CD4-positive, alpha-beta T cell (primary cell): ENCODE measurements around the gene TRAF6. TPM values are rescaled to one million over a fixed set of nuclear protein-coding genes. Genes with fewer than 3 reads are reported as not detected.

Source experiments
- ATAC-seq: fragments of 200-7000 bp; cut with Tn5 transposase; one replicate; pipeline ENCODE4 v1.10.0; 2022; ENCODE audit warnings: mild to moderate bottlenecking; ENCODE audit not compliant: poor library complexity
- CTCF ChIA-PET: fragments of 350-600 bp; sonication (Branson Sonifier 250); formaldehyde crosslinking; loops from one replicate; lab custom pipeline; 2021; ENCODE audit warnings: antibody characterized with exemption, inconsistent platforms; lab: Charles Lee
- POLR2A ChIA-PET: fragments of 350-600 bp; sonication (Branson Sonifier 250); formaldehyde crosslinking; loops from one replicate; lab custom pipeline; 2021; ENCODE audit warnings: antibody characterized with exemption, inconsistent platforms; lab: Charles Lee
- DNase-seq, 14 experiments: peaks; one replicate each; pipeline ENCODE4 v3.0.0-alpha.2; 2013 to 2020; ENCODE audit warnings: mixed read lengths in 2 of 14
- H3K27ac ChIP-seq, 2 donors: one replicate each; pipeline versions ENCODE4 v1.5.1 to v1.7.0; 2013; ENCODE audit warnings: low read length in 2 of 2, low read depth in 1 of 2, mild to moderate bottlenecking in 1 of 2
- H3K27me3 ChIP-seq, 2 experiments: 1 replicate in 1 of 2; 2 replicates in 1 of 2; pipeline versions ENCODE4 v1.6.1 to v1.7.0; 2013; ENCODE audit warnings: low read length in 2 of 2, control low read depth in 1 of 2, mild to moderate bottlenecking in 1 of 2, moderate library complexity in 1 of 2; ENCODE audit not compliant: insufficient read depth in 2 of 2, control insufficient read depth in 1 of 2
- H3K36me3 ChIP-seq: one replicate; pipeline ENCODE4 v1.6.1; 2013; ENCODE audit warnings: low read length, control low read depth; ENCODE audit not compliant: insufficient read depth
- H3K4me1 ChIP-seq: one replicate; pipeline ENCODE4 v1.6.1; 2013; ENCODE audit warnings: low read length, control low read depth; ENCODE audit not compliant: insufficient read depth
- H3K4me3 ChIP-seq: one replicate; pipeline ENCODE4 v1.5.1; 2013; ENCODE audit warnings: mild to moderate bottlenecking, low read length, moderate library complexity
- H3K9me3 ChIP-seq, 2 experiments: 1 replicate in 1 of 2; 2 replicates in 1 of 2; pipeline versions ENCODE4 v1.6.1 to v1.7.0; 2013; ENCODE audit warnings: low read length in 2 of 2, mild to moderate bottlenecking in 2 of 2, control low read depth in 1 of 2, moderate library complexity in 1 of 2; ENCODE audit not compliant: control insufficient read depth in 1 of 2, insufficient read depth in 1 of 2
- H3K27ac Mint-ChIP-seq: one replicate; pipeline ENCODE4 v1.8.0; 2020; ENCODE audit warnings: mixed read lengths
- H3K27me3 Mint-ChIP-seq: one replicate; pipeline ENCODE4 v1.8.0; 2021; ENCODE audit warnings: mixed read lengths
- H3K36me3 Mint-ChIP-seq: one replicate; pipeline ENCODE4 v1.8.0; 2021; ENCODE audit warnings: low read depth, mixed read lengths
- H3K4me1 Mint-ChIP-seq: one replicate; pipeline ENCODE4 v1.8.0; 2021; ENCODE audit warnings: low read depth, mixed read lengths
- H3K4me3 Mint-ChIP-seq: one replicate; pipeline ENCODE4 v1.8.0; 2020; ENCODE audit warnings: mild to moderate bottlenecking, mixed read lengths
- H3K9me3 Mint-ChIP-seq: one replicate; pipeline ENCODE4 v1.8.0; 2020; ENCODE audit warnings: mixed read lengths
- intact Hi-C, 2 experiments: fragments of 100-400 bp; cut with DNase I in 1 of 2; cut with micrococcal nuclease in 1 of 2; formaldehyde crosslinking; loops; one replicate each; pipeline versions ENCODE4 v1.15.1 to v1.9.0; 2023 to 2025; cut with DNase I, micrococcal nuclease
- total RNA-seq, 174 experiments: library from RNA in 2 of 174; stranded (reverse) in 2 of 174; gene quantifications; one replicate each; pipeline ENCODE4 v1.2.3 and lab custom pipeline; 2021 to 2026
- TF ChIP-seq, protein P1 (sequence below): fragments of 200-600 bp; IDR thresholded peaks from one replicate; pipeline ENCODE4 v1.8.0; 2022; ENCODE audit warnings: antibody characterized with exemption, mild to moderate bottlenecking

Gene TRAF6
- total RNA-seq, 2 experiments from 2014 or later: 27.9 to 29.0 TPM

GRCh38 chr11:36447514-36447913 lies 62.6 kb downstream of the TRAF6 start:
- TF ChIP-seq, protein P1, sequence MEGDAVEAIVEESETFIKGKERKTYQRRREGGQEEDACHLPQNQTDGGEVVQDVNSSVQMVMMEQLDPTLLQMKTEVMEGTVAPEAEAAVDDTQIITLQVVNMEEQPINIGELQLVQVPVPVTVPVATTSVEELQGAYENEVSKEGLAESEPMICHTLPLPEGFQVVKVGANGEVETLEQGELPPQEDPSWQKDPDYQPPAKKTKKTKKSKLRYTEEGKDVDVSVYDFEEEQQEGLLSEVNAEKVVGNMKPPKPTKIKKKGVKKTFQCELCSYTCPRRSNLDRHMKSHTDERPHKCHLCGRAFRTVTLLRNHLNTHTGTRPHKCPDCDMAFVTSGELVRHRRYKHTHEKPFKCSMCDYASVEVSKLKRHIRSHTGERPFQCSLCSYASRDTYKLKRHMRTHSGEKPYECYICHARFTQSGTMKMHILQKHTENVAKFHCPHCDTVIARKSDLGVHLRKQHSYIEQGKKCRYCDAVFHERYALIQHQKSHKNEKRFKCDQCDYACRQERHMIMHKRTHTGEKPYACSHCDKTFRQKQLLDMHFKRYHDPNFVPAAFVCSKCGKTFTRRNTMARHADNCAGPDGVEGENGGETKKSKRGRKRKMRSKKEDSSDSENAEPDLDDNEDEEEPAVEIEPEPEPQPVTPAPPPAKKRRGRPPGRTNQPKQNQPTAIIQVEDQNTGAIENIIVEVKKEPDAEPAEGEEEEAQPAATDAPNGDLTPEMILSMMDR: no peak

GRCh38 chr11:36446135-36446534 lies 63.9 kb downstream of the TRAF6 start:
- intact Hi-C loops: no loop called here
- Mint-ChIP-seq H3K27me3 (no peaks in the 10 kb centered on the region), H3K27ac (no peak overlapping the region), H3K36me3 (peaks cover 4% of the 10 kb centered on the region), H3K4me3 (no peak overlapping the region), H3K9me3 (no peaks in the 10 kb centered on the region), H3K4me1 (peaks cover 20% of the 10 kb centered on the region)
- no peak overlapping the region for H3K27ac ChIP-seq
- ChIA-PET CTCF (interaction anchor here (1.2 kb wide), 1 partner anchor 70 kb away, joined by 3 read pairs; no protein-coding TSS in a partner anchor), POLR2A (no interaction called here)
- TF ChIP-seq, protein P1: no peak
- ATAC-seq: no peak
- H3K4me1 ChIP-seq: peaks cover 19% of the 10 kb centered on the region
- no peak overlapping the region for H3K4me3 ChIP-seq
- H3K27me3 ChIP-seq: no peaks in the 10 kb centered on the region
- peaks cover 0 to 8% of the 10 kb centered on the region in 2 experiments for H3K9me3 ChIP-seq
- H3K36me3 ChIP-seq: peaks cover 18% of the 10 kb centered on the region
- DNase-seq: no peak

More at GRCh38 chr11:36447514-36447913, 62.6 kb downstream of the TRAF6 start:
- Mint-ChIP-seq H3K36me3 (peaks cover 4% of the 10 kb centered on the region), H3K4me1 (peaks cover 34% of the 10 kb centered on the region), H3K4me3 (no peak overlapping the region), H3K9me3 (no peaks in the 10 kb centered on the region), H3K27ac (no peak overlapping the region), H3K27me3 (no peaks in the 10 kb centered on the region)
- peaks cover 32% of the 10 kb centered on the region for H3K4me1 ChIP-seq
- ChIA-PET POLR2A (no interaction called here), CTCF (no interaction called here)
- DNase-seq: no peak
- no peak overlapping the region for H3K27ac ChIP-seq
- H3K36me3 ChIP-seq: peaks cover 18% of the 10 kb centered on the region
- no peak for ATAC-seq
- H3K4me3 ChIP-seq: no peak overlapping the region
- no peaks in the 10 kb centered on the region for H3K27me3 ChIP-seq
- intact Hi-C loops: no loop called here
- H3K9me3 ChIP-seq: no peaks in the 10 kb centered on the region

DNA sequence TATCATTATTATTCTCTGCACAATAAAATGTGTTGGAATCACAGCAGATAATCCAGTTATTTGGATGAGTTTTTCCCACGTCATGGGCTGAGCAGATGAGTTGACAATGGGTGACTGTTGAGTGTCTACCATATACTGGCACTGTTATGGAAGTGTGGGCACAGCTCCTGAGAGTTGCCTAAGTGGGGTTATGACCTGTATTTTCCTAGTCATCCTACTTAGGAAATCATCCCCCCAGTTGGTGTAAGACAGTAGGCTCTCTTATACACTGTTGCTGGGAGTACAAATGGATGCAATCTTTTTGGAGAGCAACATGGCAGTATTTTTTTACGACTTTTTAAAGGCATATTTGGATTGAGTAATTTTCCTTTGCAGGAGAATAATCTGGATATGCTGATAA lies 66.4 kb downstream of the TRAF6 start:
- Histone ChIP-seq H3K36me3 (peaks cover 21% of the 10 kb centered on the region), H3K9me3 (peaks cover 0 to 8% of the 10 kb centered on the region in 2 experiments), H3K27ac (no peak overlapping the region), H3K27me3 (no peaks in the 10 kb centered on the region), H3K4me1 (no peaks in the 10 kb centered on the region), H3K4me3 (no peak overlapping the region)
- Mint-ChIP-seq H3K9me3 (no peaks in the 10 kb centered on the region), H3K27ac (no peak overlapping the region), H3K36me3 (peaks cover 4% of the 10 kb centered on the region), H3K4me3 (no peak overlapping the region), H3K27me3 (no peaks in the 10 kb centered on the region), H3K4me1 (no peaks in the 10 kb centered on the region)
- ChIA-PET CTCF (no interaction called here), POLR2A (no interaction called here)
- DNase-seq: no peak
- intact Hi-C loops: no loop called here
- TF ChIP-seq, protein P1: no peak
- ATAC-seq: no peak
